ENCODE measurements around the gene AEN. TPM values are rescaled to one million over a fixed set of nuclear protein-coding genes. Genes with fewer than 3 reads are reported as not detected.

Gene AEN
- total and polyA plus RNA-seq, 4 experiments from 2014 or later, result 33.2 to 56.8 (median 45.1) TPM

DNA sequence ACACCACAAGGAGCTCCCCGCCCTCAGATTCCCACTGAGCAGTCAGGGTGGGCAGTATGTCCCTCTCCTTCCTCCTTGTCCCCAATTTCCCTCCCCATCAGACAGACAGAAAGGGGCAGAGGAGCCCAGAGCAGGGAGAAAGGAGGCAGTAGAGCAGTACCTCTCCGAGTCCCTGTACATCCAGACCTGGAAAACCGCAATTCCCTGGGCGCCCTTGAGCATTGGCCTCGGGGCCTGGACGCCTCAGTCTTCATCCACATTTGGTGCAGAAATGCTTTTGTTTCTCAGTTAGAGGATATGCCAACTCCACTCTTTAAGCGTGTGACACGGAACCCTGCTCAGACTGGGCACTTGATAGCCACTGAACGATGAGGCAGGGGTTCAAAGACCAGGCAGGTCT lies 23.6 kb downstream of the AEN start:
- Histone ChIP-seq H3K4me3 (ENCODE audit: low read length in 2 of 2) (no peak overlapping the region), H3K36me3 (ENCODE audit: insufficient read depth, low read length) (peaks cover 32% of the 10 kb centered on the region), H3K27ac (ENCODE audit: low read depth, low read length) (no peak overlapping the region), H3K9me3 (ENCODE audit: control insufficient read depth in 1 of 2, low read length in 2 of 2) (no peaks in the 10 kb centered on the region), H3K4me1 (ENCODE audit: insufficient read depth, low read length) (peaks cover 100% of the 10 kb centered on the region), H3K27me3 (ENCODE audit: insufficient read depth, low read length) (no peaks in the 10 kb centered on the region)
- intact Hi-C loops (cut with micrococcal nuclease), result no loop called here
- no peaks in the 10 kb centered on the region for H3K27me3 Mint-ChIP-seq
- peaks cover 33 to 72% of the 10 kb centered on the region in 2 donors for H3K36me3 Mint-ChIP-seq
- peaks cover 64 to 92% (median 76%) of the 10 kb centered on the region in 4 donors for H3K4me1 Mint-ChIP-seq
- DNase-seq, result no peak
- peak overlapping the region in 3 of 7 donors; percentile 38 to 88 (median 63) for H3K27ac Mint-ChIP-seq
- ChIA-PET CTCF (ENCODE audit: partially characterized antibody) (interaction anchor here (1.8 to 1.9 kb wide), 2 partner anchors 21 to 24 kb away, joined by 3 to 10 read pairs; no protein-coding TSS in a partner anchor), POLR2A (ENCODE audit: partially characterized antibody) (interaction anchor here (2.7 kb wide), 1 partner anchor 23 kb away, joined by 7 read pairs; the partner anchor contains the start of gene AEN)
- H3K9me3 Mint-ChIP-seq, result no peaks in the 10 kb centered on the region
- H3K4me3 Mint-ChIP-seq, result peak overlapping the region in 1 of 8 donors; percentile 26

DNA sequence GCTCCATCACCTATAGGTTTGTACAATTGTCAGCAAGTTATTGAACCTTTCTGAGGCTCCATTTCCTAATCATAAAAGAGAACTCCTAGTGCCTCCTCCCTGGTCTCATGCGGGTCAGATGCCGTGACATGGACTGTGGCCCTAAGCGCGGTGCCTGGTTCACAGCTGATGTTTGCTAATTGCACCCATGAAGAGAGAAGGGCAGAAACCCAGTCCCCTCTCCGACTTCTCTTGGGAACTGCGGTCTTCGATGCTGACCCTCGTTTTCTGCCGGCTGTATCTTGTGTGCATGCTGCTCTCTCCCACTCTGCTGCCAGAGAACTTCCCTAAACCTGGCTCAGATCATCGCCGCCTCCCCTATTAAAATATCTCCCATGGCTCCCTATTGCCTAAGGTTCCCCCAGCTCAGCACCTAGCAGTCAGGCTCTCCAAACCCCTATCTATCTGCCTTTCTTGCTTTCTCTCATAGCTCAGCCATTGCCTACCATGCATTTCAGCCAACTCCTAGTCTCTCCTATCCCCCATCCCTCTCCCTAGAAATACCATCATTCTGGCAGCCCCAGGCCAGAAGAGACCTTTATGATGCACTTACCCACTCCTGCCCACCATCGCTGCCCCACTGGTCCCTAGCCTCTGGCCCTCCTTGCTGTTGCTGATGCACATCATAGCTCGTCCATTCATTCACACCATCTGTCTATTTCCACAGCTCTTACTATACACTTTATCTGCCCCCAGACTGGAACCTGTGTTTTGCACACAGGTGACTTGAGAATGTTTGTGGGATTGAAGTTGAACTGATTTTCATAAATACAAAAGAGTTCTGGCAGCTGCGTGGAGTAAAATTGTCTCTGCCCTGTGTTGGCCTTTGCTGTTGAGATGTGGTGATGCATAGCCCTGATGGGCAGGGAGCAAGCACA lies 24.3 kb downstream of the AEN start:
- Mint-ChIP-seq H3K4me1 (peaks cover 59 to 92% (median 76%) of the 10 kb centered on the region in 4 donors), H3K27ac (peak overlapping the region; percentile 38 to 88 (median 77)), H3K9me3 (no peaks in the 10 kb centered on the region), H3K36me3 (peaks cover 26 to 68% of the 10 kb centered on the region in 2 donors), H3K27me3 (no peaks in the 10 kb centered on the region), H3K4me3 (peak overlapping the region in 6 of 8 donors; percentile 10 to 53 (median 30))
- CTCF ChIA-PET (ENCODE audit: partially characterized antibody), result interaction anchor here (1.8 to 3.9 kb wide), 3 partner anchors 11 to 23 kb away, joined by 3 to 13 read pairs (median 10); no protein-coding TSS in a partner anchor
- Histone ChIP-seq H3K9me3 (ENCODE audit: control insufficient read depth in 1 of 2, low read length in 2 of 2) (no peaks in the 10 kb centered on the region), H3K36me3 (ENCODE audit: insufficient read depth, low read length) (peaks cover 32% of the 10 kb centered on the region), H3K4me3 (ENCODE audit: low read length in 2 of 2) (no peak overlapping the region), H3K27me3 (ENCODE audit: insufficient read depth, low read length) (no peaks in the 10 kb centered on the region), H3K27ac (ENCODE audit: low read depth, low read length) (no peak overlapping the region), H3K4me1 (ENCODE audit: insufficient read depth, low read length) (peaks cover 100% of the 10 kb centered on the region)
- intact Hi-C loops (cut with micrococcal nuclease), result no loop called here
- POLR2A ChIA-PET (ENCODE audit: partially characterized antibody), result interaction anchor here (1.2 to 2.7 kb wide), 2 partner anchors 9 to 24 kb away, joined by 5 to 7 read pairs; partner anchors contain the start of gene AEN
- no peak for DNase-seq

DNA sequence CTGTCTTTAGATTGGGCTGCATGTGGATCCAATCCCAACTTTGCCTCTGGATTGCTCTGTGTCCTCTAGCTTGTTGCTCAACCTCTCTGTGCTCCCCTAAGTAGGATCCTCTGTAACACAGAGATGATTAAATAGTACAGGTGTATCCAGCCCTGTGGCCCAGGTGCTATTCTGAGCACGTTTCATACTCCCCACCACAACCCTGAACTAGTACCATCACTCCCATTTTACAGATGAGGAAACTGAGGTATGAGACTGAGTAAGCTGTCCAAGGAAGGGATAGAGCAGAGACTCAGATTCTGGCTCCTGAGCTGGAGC lies 24.9 kb downstream of the AEN start:
- no peaks in the 10 kb centered on the region for H3K27me3 ChIP-seq (ENCODE audit: insufficient read depth, low read length)
- DNase-seq, result no peak
- Mint-ChIP-seq H3K36me3 (peaks cover 25 to 71% of the 10 kb centered on the region in 2 donors), H3K4me3 (peak overlapping the region in 5 of 8 donors; percentile 5 to 53 (median 39)), H3K27ac (peak overlapping the region in 5 of 7 donors; percentile 38 to 81 (median 64)), H3K27me3 (no peaks in the 10 kb centered on the region), H3K9me3 (no peaks in the 10 kb centered on the region), H3K4me1 (peaks cover 58 to 94% (median 77%) of the 10 kb centered on the region in 4 donors)
- intact Hi-C loops (cut with micrococcal nuclease), result no loop called here
- peaks cover 31% of the 10 kb centered on the region for H3K36me3 ChIP-seq (ENCODE audit: insufficient read depth, low read length)
- H3K27ac ChIP-seq (ENCODE audit: low read depth, low read length), result no peak overlapping the region
- no peak overlapping the region for H3K4me3 ChIP-seq (ENCODE audit: low read length in 2 of 2)
- H3K9me3 ChIP-seq (ENCODE audit: control insufficient read depth in 1 of 2, low read length in 2 of 2), result no peaks in the 10 kb centered on the region
- CTCF ChIA-PET (ENCODE audit: partially characterized antibody), result interaction anchor here (1.8 to 3.9 kb wide), 2 partner anchors 10 to 23 kb away, joined by 3 to 13 read pairs; no protein-coding TSS in a partner anchor
- POLR2A ChIA-PET (ENCODE audit: partially characterized antibody), result interaction anchor here (1.2 to 2.7 kb wide), 2 partner anchors 10 to 24 kb away, joined by 5 to 7 read pairs; partner anchors contain the start of gene AEN
- H3K4me1 ChIP-seq (ENCODE audit: insufficient read depth, low read length), result peaks cover 100% of the 10 kb centered on the region

DNA sequence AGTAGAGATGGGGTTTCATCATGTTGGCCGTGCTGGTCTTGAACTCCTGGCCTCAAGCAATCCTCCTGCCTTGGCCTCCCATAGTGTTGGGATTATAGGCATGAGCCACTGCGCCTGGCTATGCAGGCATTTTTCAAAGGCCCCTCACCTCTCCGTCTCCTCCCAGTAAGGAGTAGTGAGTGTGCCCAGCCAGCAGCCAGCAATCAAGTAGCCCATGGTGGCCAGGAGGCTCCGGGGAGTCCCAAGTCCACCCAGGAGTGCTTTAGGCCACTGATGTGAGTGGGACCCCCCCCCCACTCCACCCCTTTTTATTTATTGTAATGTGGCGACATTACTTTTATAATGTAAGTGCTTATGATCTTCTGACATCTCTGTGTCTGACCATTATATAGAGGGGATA lies 25.8 kb downstream of the AEN start:
- no peak for DNase-seq
- H3K27ac ChIP-seq (ENCODE audit: low read depth, low read length), result no peak overlapping the region
- H3K4me1 ChIP-seq (ENCODE audit: insufficient read depth, low read length), result peaks cover 100% of the 10 kb centered on the region
- peak overlapping the region; percentile 53 to 98 (median 95) for H3K27ac Mint-ChIP-seq
- peaks cover 32 to 79% of the 10 kb centered on the region in 2 donors for H3K36me3 Mint-ChIP-seq
- no peaks in the 10 kb centered on the region for H3K27me3 Mint-ChIP-seq
- intact Hi-C loops (cut with micrococcal nuclease), result no loop called here
- no peaks in the 10 kb centered on the region for H3K9me3 ChIP-seq (ENCODE audit: control insufficient read depth in 1 of 2, low read length in 2 of 2)
- no peaks in the 10 kb centered on the region for H3K27me3 ChIP-seq (ENCODE audit: insufficient read depth, low read length)
- peaks cover 32% of the 10 kb centered on the region for H3K36me3 ChIP-seq (ENCODE audit: insufficient read depth, low read length)
- H3K4me1 Mint-ChIP-seq, result peaks cover 64 to 96% (median 83%) of the 10 kb centered on the region in 4 donors
- peak overlapping the region in 1 of 8 donors; percentile 55 for H3K4me3 Mint-ChIP-seq
- ChIA-PET POLR2A (ENCODE audit: partially characterized antibody) (interaction anchor here (2.7 to 4.8 kb wide), 2 partner anchors 11 to 25 kb away, joined by 7 to 32 read pairs; partner anchors contain the start of gene AEN), CTCF (ENCODE audit: partially characterized antibody) (interaction anchor here (1.1 to 3.9 kb wide), 4 partner anchors 9 to 22 kb away, joined by 4 to 24 read pairs (median 8); no protein-coding TSS in a partner anchor)
- no peak overlapping the region for H3K4me3 ChIP-seq (ENCODE audit: low read length in 2 of 2)
- H3K9me3 Mint-ChIP-seq, result no peaks in the 10 kb centered on the region

DNA sequence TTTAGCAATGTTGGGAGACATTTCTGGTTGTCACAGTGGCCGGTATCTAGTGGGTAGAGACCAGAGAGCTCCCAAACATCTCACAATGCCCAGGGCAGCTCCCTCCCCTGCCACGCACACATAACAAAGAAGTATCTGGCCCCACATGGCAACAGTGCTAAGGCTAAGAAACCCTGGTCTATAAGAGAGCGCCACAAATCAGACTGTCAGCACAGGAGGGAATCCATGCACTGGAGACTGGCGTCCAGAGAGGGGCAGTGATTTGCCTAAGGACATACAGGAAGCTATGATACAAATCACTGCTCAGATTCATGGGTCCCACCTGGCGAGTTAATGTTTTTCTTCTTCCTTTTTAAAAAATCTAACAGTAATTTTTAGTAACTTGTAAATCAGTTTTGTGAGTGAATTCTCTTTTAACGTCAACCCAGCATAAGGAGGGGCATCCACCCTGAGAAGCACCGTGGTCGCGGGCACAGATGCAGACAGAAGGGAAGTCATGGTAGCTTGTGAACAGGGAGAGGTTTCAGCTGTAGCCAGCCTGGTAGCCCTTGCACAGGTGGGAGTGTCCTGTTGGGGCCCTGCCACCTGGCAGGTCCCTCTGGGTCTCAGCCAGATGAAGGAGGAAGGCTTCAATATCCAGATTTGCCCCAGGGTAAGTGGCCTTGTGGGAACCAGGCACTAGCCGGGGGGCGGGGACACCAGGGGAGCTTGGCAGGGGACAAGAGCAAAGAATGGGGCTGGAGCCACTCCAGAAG lies 26.4 kb downstream of the AEN start:
- intact Hi-C loops (cut with micrococcal nuclease), result no loop called here
- no peak overlapping the region for H3K4me3 ChIP-seq (ENCODE audit: low read length in 2 of 2)
- Mint-ChIP-seq H3K4me1 (peaks cover 60 to 92% (median 79%) of the 10 kb centered on the region in 4 donors), H3K27me3 (no peaks in the 10 kb centered on the region), H3K4me3 (peak overlapping the region in 6 of 8 donors; percentile 49 to 89 (median 60)), H3K36me3 (peaks cover 28 to 74% of the 10 kb centered on the region in 2 donors), H3K27ac (peak overlapping the region; percentile 89 to 98 (median 95)), H3K9me3 (no peaks in the 10 kb centered on the region)
- no peak for DNase-seq
- H3K4me1 ChIP-seq (ENCODE audit: insufficient read depth, low read length), result peaks cover 97% of the 10 kb centered on the region
- H3K27me3 ChIP-seq (ENCODE audit: insufficient read depth, low read length), result no peaks in the 10 kb centered on the region
- peak overlapping the region; percentile 78 for H3K27ac ChIP-seq (ENCODE audit: low read depth, low read length)
- peaks cover 27% of the 10 kb centered on the region for H3K36me3 ChIP-seq (ENCODE audit: insufficient read depth, low read length)
- POLR2A ChIA-PET (ENCODE audit: partially characterized antibody), result interaction anchor here (0.7 to 4.8 kb wide), 6 partner anchors 11 to 26 kb away, joined by 3 to 32 read pairs (median 5); partner anchors contain the start of gene AEN
- H3K9me3 ChIP-seq (ENCODE audit: control insufficient read depth in 1 of 2, low read length in 2 of 2), result no peaks in the 10 kb centered on the region
- CTCF ChIA-PET (ENCODE audit: partially characterized antibody), result interaction anchor here (0.8 to 3.9 kb wide), 5 partner anchors 8 to 23 kb away, joined by 3 to 24 read pairs (median 4); no protein-coding TSS in a partner anchor

DNA sequence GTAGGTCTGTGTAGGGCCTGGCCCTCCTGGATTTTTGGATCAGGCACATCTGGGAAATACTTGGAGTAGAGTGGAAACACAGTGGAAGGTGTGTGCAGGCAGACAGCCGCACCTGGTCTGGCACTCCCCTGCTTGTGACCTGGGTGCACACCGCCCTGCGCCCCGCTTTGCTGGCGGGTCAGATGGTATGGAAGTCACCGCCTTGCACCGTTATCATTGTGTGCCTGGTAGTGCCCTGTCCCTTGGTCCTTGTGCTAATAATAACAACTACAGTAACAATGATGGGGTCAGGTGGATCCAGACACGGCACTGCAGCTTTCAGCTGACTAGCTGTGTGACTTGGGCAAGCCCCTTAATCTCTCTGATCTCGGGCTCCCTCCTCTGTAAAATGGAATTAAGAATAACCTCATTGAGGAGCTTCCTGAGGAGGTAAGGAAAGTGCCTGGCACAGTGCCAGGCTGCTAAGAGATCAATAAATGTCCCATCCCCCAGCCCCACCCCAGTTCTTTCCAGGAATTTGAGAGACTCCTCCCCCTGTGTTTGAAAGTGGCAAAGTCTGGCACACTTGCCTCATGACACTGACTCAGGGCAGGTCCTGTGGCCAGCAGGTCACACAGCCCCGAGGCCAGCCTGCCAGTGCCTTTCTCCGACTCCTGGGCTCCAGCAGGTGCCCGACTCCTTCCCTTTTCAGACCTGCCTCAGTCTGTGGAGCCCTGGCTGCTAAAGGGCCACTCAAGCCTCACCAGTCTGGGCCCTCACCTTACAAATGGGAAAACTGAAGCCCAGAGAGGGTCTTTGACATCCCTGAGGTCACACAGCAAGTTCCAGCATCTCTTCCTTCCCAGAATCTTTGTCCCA lies 27.4 kb downstream of the AEN start:
- Mint-ChIP-seq H3K9me3 (no peaks in the 10 kb centered on the region), H3K4me3 (peak overlapping the region; percentile 22 to 89 (median 78)), H3K27me3 (no peaks in the 10 kb centered on the region), H3K36me3 (peaks cover 31 to 79% of the 10 kb centered on the region in 2 donors), H3K4me1 (peaks cover 67 to 94% (median 82%) of the 10 kb centered on the region in 4 donors), H3K27ac (peak overlapping the region; percentile 94 to 98 (median 95))
- intact Hi-C loops (cut with micrococcal nuclease), result loop anchor here (1.0 kb wide), 1 partner anchor 10 kb away; no protein-coding TSS in a partner anchor
- Histone ChIP-seq H3K4me1 (ENCODE audit: insufficient read depth, low read length) (peaks cover 96% of the 10 kb centered on the region), H3K27ac (ENCODE audit: low read depth, low read length) (peak overlapping the region; percentile 78), H3K36me3 (ENCODE audit: insufficient read depth, low read length) (peaks cover 24% of the 10 kb centered on the region), H3K9me3 (ENCODE audit: control insufficient read depth in 1 of 2, low read length in 2 of 2) (no peaks in the 10 kb centered on the region), H3K27me3 (ENCODE audit: insufficient read depth, low read length) (no peaks in the 10 kb centered on the region), H3K4me3 (ENCODE audit: low read length in 2 of 2) (peak overlapping the region in 1 of 2 donors; percentile 1)
- POLR2A ChIA-PET (ENCODE audit: partially characterized antibody), result interaction anchor here (1.0 to 4.8 kb wide), 7 partner anchors 13 to 27 kb away, joined by 3 to 32 read pairs (median 11); no protein-coding TSS in a partner anchor
- CTCF ChIA-PET (ENCODE audit: partially characterized antibody), result interaction anchor here (1.2 to 3.9 kb wide), 3 partner anchors 7 to 24 kb away, joined by 4 to 24 read pairs (median 13); no protein-coding TSS in a partner anchor
- DNase-seq, result no peak
